NCI-H1092 (cell line): ENCODE results near the gene HHAT.

ENCODE experiments used
- DNase-seq: peaks from one replicate; lab custom pipeline; 2025; lab: John Stamatoyannopoulos, UW

Gene HHAT

GRCh38 chr1:210598135-210598652, 269.5 kb downstream of the HHAT start:
- DNase-seq, result no peak

- DNase-seq, result no peak
Observed at GRCh38 chr1:210600421-210601159, 271.9 kb downstream of the HHAT start.

GRCh38 chr1:210603123-210603522, 274.4 kb downstream of the HHAT start:
- no peak for DNase-seq

GRCh38 chr1:210605099-210605498, 276.4 kb downstream of the HHAT start:
- no peak for DNase-seq

- DNase-seq, result no peak
Observed at GRCh38 chr1:210607361-210607760, 278.7 kb downstream of the HHAT start.

GRCh38 chr1:210608767-210609166, 280.1 kb downstream of the HHAT start:
- no peak for DNase-seq

GRCh38 chr1:210616356-210616755, 287.7 kb downstream of the HHAT start:
- no peak for DNase-seq

GRCh38 chr1:210617293-210617692, 288.6 kb downstream of the HHAT start:
- no peak for DNase-seq

- no peak for DNase-seq
Observed at GRCh38 chr1:210618369-210618768, 289.7 kb downstream of the HHAT start.

GRCh38 chr1:210620867-210621488, 292.3 kb downstream of the HHAT start:
- DNase-seq, result no peak

- DNase-seq, result no peak
Observed at GRCh38 chr1:210621712-210622111, 293.0 kb downstream of the HHAT start.

- no peak for DNase-seq
Observed at GRCh38 chr1:210624722-210625121, 296.0 kb downstream of the HHAT start.

GRCh38 chr1:210625715-210626114, 297.0 kb downstream of the HHAT start:
- no peak for DNase-seq

GRCh38 chr1:210626341-210626740, 297.6 kb downstream of the HHAT start:
- DNase-seq, result no peak

- peak; percentile 42 for DNase-seq
Observed at GRCh38 chr1:210627755-210628154, 299.1 kb downstream of the HHAT start.

GRCh38 chr1:210629276-210629675, 300.6 kb downstream of the HHAT start:
- DNase-seq, result no peak

GRCh38 chr1:210631399-210631798, 302.7 kb downstream of the HHAT start:
- no peak for DNase-seq

GRCh38 chr1:210633140-210633539, 304.4 kb downstream of the HHAT start:
- DNase-seq, result no peak

GRCh38 chr1:210633636-210634035, 304.9 kb downstream of the HHAT start:
- peak; percentile 63 for DNase-seq

- DNase-seq, result no peak
Observed at GRCh38 chr1:210635108-210635507, 306.4 kb downstream of the HHAT start.

- no peak for DNase-seq
Observed at GRCh38 chr1:210641582-210641981, 312.9 kb downstream of the HHAT start.

GRCh38 chr1:210645582-210646257, 317.0 kb downstream of the HHAT start:
- DNase-seq, result no peak

GRCh38 chr1:210646258-210646616, 317.5 kb downstream of the HHAT start:
- DNase-seq, result no peak
